CD4-positive, alpha-beta T cell treated with Interleukin-21 for 1 hour (primary cell): ENCODE results near the gene PRKX.
"Not testable (repeated sequence)": the region's sequence is repeated elsewhere in the genome, so short reads cannot be mapped to it uniquely, and the experiment has no call there.

Experiments used
- DNase-seq: peaks from one replicate; pipeline ENCODE4 v3.0.0-alpha.2; 2020

The PRKX gene

GRCh38 chrX:3560010-3560409 lies 153.4 kb downstream of the PRKX start:
- not testable (repeated sequence) for DNase-seq
